H1 (cell line): ENCODE measurements around the gene SNRNP200.

Source experiments
- CREB1 ChIP-seq: IDR thresholded peaks from 2 replicates; pipeline ENCODE4 v1.6.1; 2012; ENCODE audit warnings: inconsistent platforms
- EZH2 ChIP-seq: fragments of 200-600 bp; sonication (generic); IDR thresholded peaks from 2 replicates; pipeline ENCODE4 v1.7.1; 2012; ENCODE audit warnings: low read depth, mild to moderate bottlenecking, moderate library complexity, low read length, inconsistent platforms; ENCODE audit not compliant: severe bottlenecking
- POLR2AphosphoS5 ChIP-seq: IDR thresholded peaks from 2 replicates; pipeline ENCODE4 v1.6.1; 2011; ENCODE audit warnings: low read depth, low read length
- RAD21 ChIP-seq, 2 experiments: IDR thresholded peaks in 1 of 2; conservative IDR thresholded peaks in 1 of 2; 2 replicates each; pipeline ENCODE4 v1.6.1; 2011; ENCODE audit warnings: low read depth in 2 of 2, low read length in 2 of 2, improper control_type of control experiment in 1 of 2, inconsistent platforms in 1 of 2, mild to moderate bottlenecking in 1 of 2, moderate library complexity in 1 of 2
- SIX5 ChIP-seq: IDR thresholded peaks from 2 replicates; pipeline ENCODE4 v1.6.1; 2011; ENCODE audit warnings: mild to moderate bottlenecking, low read depth, low read length
- SRF ChIP-seq: IDR thresholded peaks from 2 replicates; pipeline ENCODE4 v1.6.1; 2011; ENCODE audit warnings: mild to moderate bottlenecking, low read depth, low read length, moderate library complexity
- TF ChIP-seq, protein P1 (sequence below), 3 experiments: IDR thresholded peaks; 1 replicate in 2 of 3; 2 replicates in 1 of 3; pipeline versions ENCODE4 v1.5.1 to v1.6.1; 2011; ENCODE audit warnings: low read length in 3 of 3, mild to moderate bottlenecking in 3 of 3, inconsistent platforms in 2 of 3, low read depth in 1 of 3, moderate library complexity in 1 of 3; ENCODE audit not compliant: insufficient read depth in 1 of 3; ENCODE audit errors: control extremely low read depth in 1 of 3
- TF ChIP-seq, protein P2 (sequence below): IDR thresholded peaks from 2 replicates; pipeline ENCODE4 v1.6.1; 2012; ENCODE audit warnings: inconsistent platforms

DNA sequence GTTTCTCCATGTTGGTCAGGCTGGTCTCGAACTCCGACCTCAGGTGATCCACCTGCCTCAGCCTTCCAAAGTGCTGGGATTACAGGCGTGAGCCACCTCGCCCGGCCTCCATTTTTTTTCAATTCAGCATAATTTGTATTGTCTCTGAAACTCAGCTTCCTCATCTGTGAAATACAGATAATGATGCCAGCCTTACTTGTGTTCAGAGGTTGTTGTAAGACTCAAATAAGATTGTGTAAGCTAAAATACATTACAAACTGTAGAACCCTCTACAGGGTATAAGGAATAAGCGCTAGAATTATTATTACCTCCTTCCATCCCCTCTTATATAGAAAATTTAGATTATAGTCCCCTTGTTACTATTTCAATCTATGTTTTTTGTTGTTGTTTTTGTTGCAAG, 71.9 kb downstream of the SNRNP200 start:
- TF ChIP-seq POLR2AphosphoS5, result no peak
- TF ChIP-seq SRF, result no peak
- TF ChIP-seq RAD21 (IDR thresholded peaks at IDR 0.05 in 1 of 2, conservative IDR thresholded peaks at IDR 0.05 in 1 of 2; ENCODE audit: low read depth in 2 of 2, low read length in 2 of 2), result no peak
- TF ChIP-seq, protein P1, sequence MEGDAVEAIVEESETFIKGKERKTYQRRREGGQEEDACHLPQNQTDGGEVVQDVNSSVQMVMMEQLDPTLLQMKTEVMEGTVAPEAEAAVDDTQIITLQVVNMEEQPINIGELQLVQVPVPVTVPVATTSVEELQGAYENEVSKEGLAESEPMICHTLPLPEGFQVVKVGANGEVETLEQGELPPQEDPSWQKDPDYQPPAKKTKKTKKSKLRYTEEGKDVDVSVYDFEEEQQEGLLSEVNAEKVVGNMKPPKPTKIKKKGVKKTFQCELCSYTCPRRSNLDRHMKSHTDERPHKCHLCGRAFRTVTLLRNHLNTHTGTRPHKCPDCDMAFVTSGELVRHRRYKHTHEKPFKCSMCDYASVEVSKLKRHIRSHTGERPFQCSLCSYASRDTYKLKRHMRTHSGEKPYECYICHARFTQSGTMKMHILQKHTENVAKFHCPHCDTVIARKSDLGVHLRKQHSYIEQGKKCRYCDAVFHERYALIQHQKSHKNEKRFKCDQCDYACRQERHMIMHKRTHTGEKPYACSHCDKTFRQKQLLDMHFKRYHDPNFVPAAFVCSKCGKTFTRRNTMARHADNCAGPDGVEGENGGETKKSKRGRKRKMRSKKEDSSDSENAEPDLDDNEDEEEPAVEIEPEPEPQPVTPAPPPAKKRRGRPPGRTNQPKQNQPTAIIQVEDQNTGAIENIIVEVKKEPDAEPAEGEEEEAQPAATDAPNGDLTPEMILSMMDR (IDR thresholded peaks at IDR 0.05; ENCODE audit: control extremely low read depth in 1 of 3, insufficient read depth in 1 of 3, low read depth in 1 of 3, low read length in 3 of 3), result no peak
- TF ChIP-seq CREB1, result no peak
- no peak for TF ChIP-seq SIX5
- TF ChIP-seq, protein P2, sequence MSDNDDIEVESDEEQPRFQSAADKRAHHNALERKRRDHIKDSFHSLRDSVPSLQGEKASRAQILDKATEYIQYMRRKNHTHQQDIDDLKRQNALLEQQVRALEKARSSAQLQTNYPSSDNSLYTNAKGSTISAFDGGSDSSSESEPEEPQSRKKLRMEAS, result no peak
- no peak for TF ChIP-seq EZH2
